Measurements from ENCODE around the gene MBNL1.

GRCh38 chr3:152346740-152347139 lies 78.0 kb downstream of the MBNL1 start:
- TF ChIP-seq CTCF (IDR thresholded peaks at IDR 0.05) (no peak), EP300 (IDR thresholded peaks at IDR 0.05) (no peak), POLR2A (IDR thresholded peaks at IDR 0.05) (no peak)

Data from tibial nerve (tissue), 4 donors.